ENCODE results near the gene KLHL3.

KLHL3 gene

GRCh38 chr5:137706841-137707240 is 29.0 kb downstream of the KLHL3 start:
- Histone ChIP-seq H3K9ac (ENCODE audit: low read length) (no peak overlapping the region), H3K9me3 (ENCODE audit: control insufficient read depth, insufficient read depth, low read depth, low read length) (no peaks in the 10 kb centered on the region), H3K27me3 (ENCODE audit: control insufficient read depth, insufficient read depth, low read length) (no peaks in the 10 kb centered on the region), H3K4me1 (ENCODE audit: control insufficient read depth, insufficient read depth, low read length) (no peaks in the 10 kb centered on the region), H3K36me3 (ENCODE audit: control insufficient read depth, insufficient read depth, low read length) (no peaks in the 10 kb centered on the region; the same call in 1 of the 2 replicates), H3K4me3 (ENCODE audit: low read depth, low read length) (no peak overlapping the region), H3K27ac (ENCODE audit: low read depth, low read length) (no peak overlapping the region)

- no peak overlapping the region for H3K27ac ChIP-seq (ENCODE audit: low read depth, low read length)
- no peaks in the 10 kb centered on the region for H3K27me3 ChIP-seq (ENCODE audit: control insufficient read depth, insufficient read depth, low read length)
- no peaks in the 10 kb centered on the region for H3K9me3 ChIP-seq (ENCODE audit: control insufficient read depth, insufficient read depth, low read depth, low read length)
- no peak overlapping the region for H3K9ac ChIP-seq (ENCODE audit: low read length)
- no peaks in the 10 kb centered on the region for H3K4me1 ChIP-seq (ENCODE audit: control insufficient read depth, insufficient read depth, low read length)
- no peaks in the 10 kb centered on the region; the same call in 1 of the 2 replicates for H3K36me3 ChIP-seq (ENCODE audit: control insufficient read depth, insufficient read depth, low read length)
- H3K4me3 ChIP-seq (ENCODE audit: low read depth, low read length), result no peak overlapping the region
Observed at GRCh38 chr5:137705106-137705505, 30.8 kb downstream of the KLHL3 start.

- H3K4me3 ChIP-seq (ENCODE audit: low read depth, low read length), result no peak overlapping the region
- no peak overlapping the region for H3K9ac ChIP-seq (ENCODE audit: low read length)
- H3K36me3 ChIP-seq (ENCODE audit: control insufficient read depth, insufficient read depth, low read length), result no peaks in the 10 kb centered on the region; the same call in 1 of the 2 replicates
- no peak overlapping the region for H3K27ac ChIP-seq (ENCODE audit: low read depth, low read length)
- H3K27me3 ChIP-seq (ENCODE audit: control insufficient read depth, insufficient read depth, low read length), result no peaks in the 10 kb centered on the region
- no peaks in the 10 kb centered on the region for H3K4me1 ChIP-seq (ENCODE audit: control insufficient read depth, insufficient read depth, low read length)
- H3K9me3 ChIP-seq (ENCODE audit: control insufficient read depth, insufficient read depth, low read depth, low read length), result no peaks in the 10 kb centered on the region
Observed at GRCh38 chr5:137703565-137703964, 32.3 kb downstream of the KLHL3 start.

DNA sequence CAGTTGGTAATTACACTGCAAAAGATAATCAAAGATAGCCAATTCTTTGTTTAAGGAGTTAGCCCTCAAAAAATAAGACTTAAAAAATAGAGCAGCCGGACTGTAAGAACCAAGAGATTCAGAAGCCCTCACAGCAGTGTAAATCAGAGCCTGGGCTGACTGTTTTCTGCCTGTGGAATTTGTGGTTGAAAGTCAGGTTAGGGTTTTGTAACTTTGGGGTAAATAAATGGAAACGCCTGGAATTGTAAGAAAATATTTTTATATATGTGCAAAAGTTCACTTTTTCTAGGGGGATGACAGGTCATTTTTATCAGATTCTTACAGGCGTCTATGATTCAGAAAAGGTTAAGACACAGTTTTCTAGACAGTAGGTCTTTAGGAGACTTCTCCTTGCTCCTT is 35.6 kb downstream of the KLHL3 start:
- Histone ChIP-seq H3K9me3 (ENCODE audit: control insufficient read depth, insufficient read depth, low read depth, low read length) (no peaks in the 10 kb centered on the region), H3K27me3 (ENCODE audit: control insufficient read depth, insufficient read depth, low read length) (no peaks in the 10 kb centered on the region), H3K4me1 (ENCODE audit: control insufficient read depth, insufficient read depth, low read length) (no peaks in the 10 kb centered on the region), H3K4me3 (ENCODE audit: low read depth, low read length) (no peak overlapping the region), H3K9ac (ENCODE audit: low read length) (no peak overlapping the region), H3K27ac (ENCODE audit: low read depth, low read length) (no peak overlapping the region), H3K36me3 (ENCODE audit: control insufficient read depth, insufficient read depth, low read length) (peaks cover 10% of the 10 kb centered on the region; the same call in 1 of the 2 replicates)

DNA sequence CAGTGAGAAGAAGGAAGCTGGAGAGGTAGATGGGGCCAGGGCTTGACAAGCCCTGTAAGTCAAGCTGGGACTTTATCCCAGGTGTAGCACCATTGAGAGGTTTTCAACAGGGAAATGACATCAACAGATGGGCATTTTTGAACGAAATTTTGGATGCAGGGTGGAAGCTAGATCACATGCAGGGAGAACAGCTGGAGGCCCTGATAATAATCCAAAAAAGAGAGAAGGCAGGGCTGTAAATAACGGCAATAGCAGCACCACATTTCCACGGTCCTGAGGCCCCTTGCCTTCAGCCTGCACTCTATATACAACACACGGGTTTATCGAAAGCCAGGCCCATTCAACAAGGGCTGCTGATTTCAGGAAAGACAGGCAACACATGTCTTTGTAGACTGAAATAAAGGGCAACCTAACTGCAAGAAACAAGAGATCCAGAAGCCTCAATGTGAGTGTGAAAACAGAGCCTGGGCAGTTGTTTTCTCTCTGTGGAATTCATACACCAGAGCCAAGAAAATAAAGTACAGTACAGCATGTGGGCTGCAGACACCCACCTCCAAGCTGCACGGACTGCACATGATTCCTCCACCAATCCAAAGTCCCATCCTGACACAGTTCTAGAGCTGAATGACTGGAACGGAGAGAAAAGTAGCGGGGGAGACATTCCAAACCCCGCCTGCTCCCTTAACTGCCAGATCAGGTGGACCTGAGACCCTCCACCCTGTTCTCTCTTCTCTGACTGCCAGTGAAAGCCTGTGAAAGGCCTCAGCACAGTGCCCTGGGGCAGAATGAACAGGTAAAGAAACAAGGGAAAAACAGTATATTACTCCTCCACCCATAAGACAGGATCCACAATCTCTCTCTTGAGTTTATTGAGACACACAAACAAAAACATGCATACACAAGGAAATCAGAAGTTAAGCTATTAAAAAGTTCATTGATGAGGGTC is 36.3 kb downstream of the KLHL3 start:
- no peak overlapping the region for H3K9ac ChIP-seq (ENCODE audit: low read length)
- H3K36me3 ChIP-seq (ENCODE audit: control insufficient read depth, insufficient read depth, low read length), result peaks cover 10% of the 10 kb centered on the region; the same call in 1 of the 2 replicates
- H3K27me3 ChIP-seq (ENCODE audit: control insufficient read depth, insufficient read depth, low read length), result no peaks in the 10 kb centered on the region
- no peaks in the 10 kb centered on the region for H3K9me3 ChIP-seq (ENCODE audit: control insufficient read depth, insufficient read depth, low read depth, low read length)
- no peak overlapping the region for H3K4me3 ChIP-seq (ENCODE audit: low read depth, low read length)
- no peaks in the 10 kb centered on the region for H3K4me1 ChIP-seq (ENCODE audit: control insufficient read depth, insufficient read depth, low read length)
- H3K27ac ChIP-seq (ENCODE audit: low read depth, low read length), result no peak overlapping the region

DNA sequence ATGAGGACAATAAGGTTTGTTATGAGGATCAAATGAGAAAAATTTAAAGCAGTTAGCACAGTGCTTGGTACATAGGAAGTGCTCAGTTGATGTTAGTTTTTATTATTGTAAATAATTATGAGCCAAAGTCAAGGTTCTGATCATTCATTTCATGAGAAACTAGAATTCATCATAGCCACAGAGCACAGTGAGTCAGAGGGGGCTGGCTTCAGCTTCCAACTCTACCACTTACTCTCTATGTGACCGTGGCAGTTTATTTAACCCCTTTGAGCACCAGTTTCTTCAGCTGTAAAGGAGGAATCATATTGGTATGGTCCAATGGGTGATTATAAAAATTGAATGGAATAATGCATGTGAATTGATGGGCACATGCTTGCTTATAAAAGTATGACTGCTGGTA is 39.4 kb downstream of the KLHL3 start:
- Histone ChIP-seq H3K27me3 (ENCODE audit: control insufficient read depth, insufficient read depth, low read length) (no peaks in the 10 kb centered on the region), H3K27ac (ENCODE audit: low read depth, low read length) (no peak overlapping the region), H3K9me3 (ENCODE audit: control insufficient read depth, insufficient read depth, low read depth, low read length) (no peaks in the 10 kb centered on the region), H3K9ac (ENCODE audit: low read length) (no peak overlapping the region), H3K4me3 (ENCODE audit: low read depth, low read length) (no peak overlapping the region), H3K4me1 (ENCODE audit: control insufficient read depth, insufficient read depth, low read length) (no peaks in the 10 kb centered on the region), H3K36me3 (ENCODE audit: control insufficient read depth, insufficient read depth, low read length) (peaks cover 16% of the 10 kb centered on the region; the same call in 1 of the 2 replicates)

DNA sequence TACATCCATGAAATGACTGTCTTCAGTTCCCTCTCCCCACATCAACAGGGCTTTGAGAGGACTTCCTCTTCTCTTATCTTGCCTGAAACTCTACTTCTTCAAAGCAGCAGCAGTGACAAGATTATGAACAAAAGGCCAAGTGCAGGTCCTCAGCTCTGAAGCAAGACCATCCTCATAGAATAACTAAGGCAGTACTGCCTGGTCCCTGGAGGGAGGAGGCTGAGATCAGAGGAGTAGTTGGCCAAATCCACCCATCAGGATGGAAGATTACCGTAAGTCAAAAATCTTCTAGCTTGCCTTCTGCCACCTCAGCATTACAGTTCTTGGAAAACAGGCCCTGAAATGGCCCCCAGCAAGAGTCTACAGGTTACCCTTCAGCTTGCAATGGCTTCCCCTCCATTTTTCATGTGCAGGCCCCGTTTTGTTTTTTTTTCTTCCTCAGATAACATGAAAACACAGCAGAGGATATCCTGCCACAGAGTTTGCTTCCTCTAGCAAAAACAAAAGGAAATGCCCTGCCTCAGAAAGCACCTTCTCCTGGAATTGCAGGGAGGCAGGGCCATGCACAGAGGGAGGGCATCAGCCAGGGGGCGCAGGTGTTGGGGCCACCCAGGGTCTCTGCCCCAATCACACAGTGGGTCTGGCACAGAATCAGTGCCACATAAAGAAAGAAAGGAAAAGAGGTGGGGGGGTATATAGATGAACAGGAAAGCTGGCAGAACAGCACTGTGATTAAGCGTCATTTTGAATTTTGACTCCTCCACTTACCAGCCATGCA is 40.0 kb downstream of the KLHL3 start:
- Histone ChIP-seq H3K27ac (ENCODE audit: low read depth, low read length) (no peak overlapping the region), H3K9ac (ENCODE audit: low read length) (no peak overlapping the region), H3K27me3 (ENCODE audit: control insufficient read depth, insufficient read depth, low read length) (no peaks in the 10 kb centered on the region), H3K4me1 (ENCODE audit: control insufficient read depth, insufficient read depth, low read length) (no peaks in the 10 kb centered on the region), H3K36me3 (ENCODE audit: control insufficient read depth, insufficient read depth, low read length) (peaks cover 16% of the 10 kb centered on the region; the same call in 1 of the 2 replicates), H3K9me3 (ENCODE audit: control insufficient read depth, insufficient read depth, low read depth, low read length) (no peaks in the 10 kb centered on the region), H3K4me3 (ENCODE audit: low read depth, low read length) (no peak overlapping the region)

DNA sequence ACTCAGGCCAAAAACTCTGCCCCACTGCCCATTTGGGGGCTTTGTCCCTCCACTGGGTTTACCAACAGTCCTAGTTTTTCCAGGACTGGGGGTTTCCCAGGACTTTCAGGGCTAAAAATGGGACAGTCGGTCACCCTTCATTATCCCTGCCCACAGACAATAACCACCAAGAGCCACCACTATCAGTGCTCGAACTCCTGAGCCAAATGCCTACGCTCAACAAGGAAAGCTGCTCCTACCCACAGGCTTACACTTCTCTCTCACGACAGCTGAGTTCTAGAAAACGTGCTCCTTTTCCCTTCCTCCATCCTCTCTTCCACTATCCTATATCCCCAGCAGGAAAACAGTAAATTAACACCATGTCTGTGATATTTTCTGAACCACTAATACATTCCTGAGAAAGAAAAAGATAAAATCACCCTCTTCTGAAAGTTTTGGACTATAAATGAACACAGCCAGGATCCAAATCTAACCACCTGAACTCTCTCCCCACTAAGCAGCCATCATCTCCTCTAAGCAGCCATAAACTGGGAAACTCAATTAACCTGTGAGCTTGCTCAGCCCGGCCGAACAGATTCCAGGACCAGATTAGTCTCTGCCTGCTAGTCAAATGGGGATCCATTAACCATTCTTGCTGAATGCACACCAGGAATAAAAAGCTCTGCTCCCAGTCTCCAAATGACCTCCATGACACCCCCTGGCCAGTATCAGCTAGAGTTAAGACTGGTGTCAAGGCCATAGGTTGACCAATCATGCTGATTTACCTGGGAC is 41.8 kb downstream of the KLHL3 start:
- Histone ChIP-seq H3K4me3 (ENCODE audit: low read depth, low read length) (no peak overlapping the region), H3K36me3 (ENCODE audit: control insufficient read depth, insufficient read depth, low read length) (peaks cover 27% of the 10 kb centered on the region), H3K27me3 (ENCODE audit: control insufficient read depth, insufficient read depth, low read length) (no peaks in the 10 kb centered on the region), H3K9me3 (ENCODE audit: control insufficient read depth, insufficient read depth, low read depth, low read length) (no peaks in the 10 kb centered on the region; the same call in 1 of the 2 replicates), H3K27ac (ENCODE audit: low read depth, low read length) (no peak overlapping the region), H3K4me1 (ENCODE audit: control insufficient read depth, insufficient read depth, low read length) (no peaks in the 10 kb centered on the region), H3K9ac (ENCODE audit: low read length) (no peak overlapping the region)

DNA sequence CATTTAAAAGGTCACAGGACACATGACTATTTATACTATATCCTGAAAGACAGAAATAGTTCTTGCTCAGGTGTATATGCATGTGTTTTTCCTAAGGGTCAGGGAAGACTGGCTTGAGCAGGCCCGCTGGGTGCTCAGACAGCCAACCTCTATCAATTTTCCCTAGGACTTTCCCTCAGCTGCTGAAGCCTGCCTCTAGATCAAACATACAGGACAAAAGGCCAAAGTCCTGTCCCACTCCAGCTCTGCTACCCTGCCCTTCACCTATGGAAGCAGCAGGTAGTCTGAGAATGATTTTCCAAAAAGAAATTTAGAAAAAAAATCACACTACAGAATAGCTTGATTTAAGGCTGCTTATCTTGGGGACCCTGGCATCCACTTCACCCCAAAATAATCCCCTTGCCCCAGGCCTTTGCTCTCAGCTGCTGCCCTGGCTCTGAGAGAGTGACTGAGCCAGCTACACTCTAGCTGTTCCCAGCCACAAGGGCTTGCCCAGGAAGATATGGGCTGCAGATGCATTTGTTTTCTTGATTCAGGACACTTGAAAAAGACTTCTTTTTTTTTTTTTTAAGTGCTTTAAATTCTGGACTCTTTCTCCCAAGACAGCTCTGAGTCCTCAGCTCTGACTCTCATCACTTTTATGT is 42.5 kb downstream of the KLHL3 start:
- Histone ChIP-seq H3K4me1 (ENCODE audit: control insufficient read depth, insufficient read depth, low read length) (no peaks in the 10 kb centered on the region), H3K27me3 (ENCODE audit: control insufficient read depth, insufficient read depth, low read length) (no peaks in the 10 kb centered on the region), H3K36me3 (ENCODE audit: control insufficient read depth, insufficient read depth, low read length) (peaks cover 31% of the 10 kb centered on the region), H3K9me3 (ENCODE audit: control insufficient read depth, insufficient read depth, low read depth, low read length) (no peaks in the 10 kb centered on the region; the same call in 1 of the 2 replicates), H3K27ac (ENCODE audit: low read depth, low read length) (no peak overlapping the region), H3K4me3 (ENCODE audit: low read depth, low read length) (no peak overlapping the region), H3K9ac (ENCODE audit: low read length) (no peak overlapping the region)

DNA sequence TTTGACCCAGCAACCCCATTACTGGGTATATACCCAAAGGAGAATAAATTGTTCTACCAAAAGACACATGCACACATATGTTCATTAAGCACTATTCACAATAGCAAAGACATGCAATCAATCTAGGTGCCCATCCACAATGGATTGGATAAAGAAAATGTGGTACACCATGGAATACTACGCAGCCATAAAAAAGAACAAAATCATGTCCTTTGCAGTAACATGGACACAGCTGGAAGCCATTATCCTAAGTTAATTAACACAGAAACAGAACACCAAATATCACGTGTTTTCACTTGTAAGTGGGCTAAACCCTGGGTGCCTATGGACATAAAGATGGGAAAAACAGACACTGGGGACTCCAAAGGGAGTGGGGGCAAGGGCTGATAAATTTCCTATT is 46.6 kb downstream of the KLHL3 start:
- Histone ChIP-seq H3K4me3 (ENCODE audit: low read depth, low read length) (no peak overlapping the region), H3K9me3 (ENCODE audit: control insufficient read depth, insufficient read depth, low read depth, low read length) (no peaks in the 10 kb centered on the region; the same call in 1 of the 2 replicates), H3K4me1 (ENCODE audit: control insufficient read depth, insufficient read depth, low read length) (no peaks in the 10 kb centered on the region), H3K27me3 (ENCODE audit: control insufficient read depth, insufficient read depth, low read length) (no peaks in the 10 kb centered on the region), H3K27ac (ENCODE audit: low read depth, low read length) (no peak overlapping the region), H3K36me3 (ENCODE audit: control insufficient read depth, insufficient read depth, low read length) (peaks cover 30% of the 10 kb centered on the region), H3K9ac (ENCODE audit: low read length) (no peak overlapping the region)

Measured in HUES6 (cell line).